Stimulated activated CD8-positive, alpha-beta memory T cell treated with anti-CD3 and anti-CD28 coated beads, Interleukin-7, amount 100 ng/mL, for 48 hours (primary cell): ENCODE data around the gene FOCAD.
"Not testable (repeated sequence)": the region's sequence is repeated elsewhere in the genome, so short reads cannot be mapped to it uniquely, and the experiment has no call there.

Experiments
- DNase-seq, 2 donors: peaks; one replicate each; pipeline ENCODE4 v3.0.0-alpha.2; 2020; ENCODE audit warnings: low read depth in 1 of 2; ENCODE audit errors: extremely low read depth in 1 of 2

The FOCAD gene

GRCh38 chr9:20684035-20684874 lies at the start of gene FOCAD:
TSS of gene FOCAD (plus strand) at chr9:20684259. CDS start at chr9:20715354, 31,095 bp downstream.
- peak; percentile 88 to 97 for DNase-seq

GRCh38 chr9:20634895-20635294 lies 49.2 kb upstream of the FOCAD start:
- no peak for DNase-seq

- DNase-seq: no peak
Measured at GRCh38 chr9:20636888-20637440, 47.1 kb upstream of the FOCAD start.

- no peak for DNase-seq
Measured at GRCh38 chr9:20640331-20641187, 43.5 kb upstream of the FOCAD start.

- no peak for DNase-seq
Measured at GRCh38 chr9:20642045-20642444, 42.0 kb upstream of the FOCAD start.

GRCh38 chr9:20643660-20644059 lies 40.4 kb upstream of the FOCAD start:
- no peak for DNase-seq

GRCh38 chr9:20646656-20647055 lies 37.4 kb upstream of the FOCAD start:
- no peak for DNase-seq

- no peak for DNase-seq
Measured at GRCh38 chr9:20649381-20649780, 34.7 kb upstream of the FOCAD start.

- no peak for DNase-seq
Measured at GRCh38 chr9:20650313-20650712, 33.7 kb upstream of the FOCAD start.

- DNase-seq: no peak
Measured at GRCh38 chr9:20650750-20651299, 33.2 kb upstream of the FOCAD start.

- no peak for DNase-seq
Measured at GRCh38 chr9:20651939-20652338, 32.1 kb upstream of the FOCAD start.

GRCh38 chr9:20658246-20658667 lies 25.8 kb upstream of the FOCAD start:
- not testable (repeated sequence) for DNase-seq

GRCh38 chr9:20658677-20659473 lies 25.2 kb upstream of the FOCAD start:
- no peak for DNase-seq

- no peak for DNase-seq
Measured at GRCh38 chr9:20659474-20659967, 24.5 kb upstream of the FOCAD start.

- DNase-seq: no peak
Measured at GRCh38 chr9:20662156-20662555, 21.9 kb upstream of the FOCAD start.

- no peak for DNase-seq
Measured at GRCh38 chr9:20663133-20663532, 20.9 kb upstream of the FOCAD start.

- DNase-seq: no peak
Measured at GRCh38 chr9:20664501-20664900, 19.6 kb upstream of the FOCAD start.

GRCh38 chr9:20670395-20670794 lies 13.7 kb upstream of the FOCAD start:
- no peak for DNase-seq

- no peak for DNase-seq
Measured at GRCh38 chr9:20671635-20672034, 12.4 kb upstream of the FOCAD start.

- DNase-seq: not testable (repeated sequence)
Measured at GRCh38 chr9:20673537-20673936, 10.5 kb upstream of the FOCAD start.
